Endothelial cell of hepatic sinusoid (primary cell): ENCODE results near the gene TOMM20.
"Not testable (repeated sequence)": the region's sequence is repeated elsewhere in the genome, so short reads cannot be mapped to it uniquely, and the experiment has no call there.

ENCODE experiments used
- in situ Hi-C: cut with HindIII; loops from 2 replicates; pipeline ENCODE4 v1.10.0; 2017; ENCODE audit warnings: low sequenced_read_pairs

Gene TOMM20

DNA sequence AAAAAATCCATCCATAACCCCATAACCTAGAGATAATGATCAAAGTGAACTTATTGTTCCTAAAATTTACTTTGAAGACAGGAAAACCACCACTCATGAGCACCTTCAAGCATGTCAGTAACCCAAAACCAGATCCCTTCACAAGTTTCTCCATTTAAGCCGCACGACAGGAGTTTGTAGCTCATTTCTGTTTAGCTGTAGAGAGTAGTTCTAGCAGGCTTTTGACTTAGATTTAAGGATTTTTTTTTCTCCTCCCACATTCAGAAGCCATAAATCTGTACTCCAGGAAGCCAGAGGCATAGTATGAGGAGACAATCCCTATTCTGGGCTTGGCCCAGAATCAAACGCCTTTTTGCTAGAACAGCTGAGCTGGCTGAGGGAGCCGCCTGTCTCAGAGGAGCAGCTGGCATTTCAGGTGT is 25.6 kb downstream of the TOMM20 start:
- in situ Hi-C loops, result no loop called here

DNA sequence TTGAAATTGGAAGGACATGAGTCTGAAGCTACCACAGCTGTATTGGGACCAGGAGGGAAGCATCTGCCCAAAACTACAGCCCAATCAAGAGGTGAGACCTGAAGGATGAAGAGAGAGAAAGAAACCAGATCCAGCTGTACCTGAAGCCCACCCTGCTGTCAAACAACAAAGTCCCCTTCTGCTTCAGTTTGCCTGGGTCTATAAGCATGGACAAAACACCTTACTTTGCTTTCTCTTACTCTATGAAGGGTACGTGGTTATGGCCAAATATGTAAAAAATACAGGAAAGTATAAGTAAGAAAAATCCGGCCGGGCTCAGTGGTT is 26.4 kb downstream of the TOMM20 start:
- in situ Hi-C loops, result no loop called here

DNA sequence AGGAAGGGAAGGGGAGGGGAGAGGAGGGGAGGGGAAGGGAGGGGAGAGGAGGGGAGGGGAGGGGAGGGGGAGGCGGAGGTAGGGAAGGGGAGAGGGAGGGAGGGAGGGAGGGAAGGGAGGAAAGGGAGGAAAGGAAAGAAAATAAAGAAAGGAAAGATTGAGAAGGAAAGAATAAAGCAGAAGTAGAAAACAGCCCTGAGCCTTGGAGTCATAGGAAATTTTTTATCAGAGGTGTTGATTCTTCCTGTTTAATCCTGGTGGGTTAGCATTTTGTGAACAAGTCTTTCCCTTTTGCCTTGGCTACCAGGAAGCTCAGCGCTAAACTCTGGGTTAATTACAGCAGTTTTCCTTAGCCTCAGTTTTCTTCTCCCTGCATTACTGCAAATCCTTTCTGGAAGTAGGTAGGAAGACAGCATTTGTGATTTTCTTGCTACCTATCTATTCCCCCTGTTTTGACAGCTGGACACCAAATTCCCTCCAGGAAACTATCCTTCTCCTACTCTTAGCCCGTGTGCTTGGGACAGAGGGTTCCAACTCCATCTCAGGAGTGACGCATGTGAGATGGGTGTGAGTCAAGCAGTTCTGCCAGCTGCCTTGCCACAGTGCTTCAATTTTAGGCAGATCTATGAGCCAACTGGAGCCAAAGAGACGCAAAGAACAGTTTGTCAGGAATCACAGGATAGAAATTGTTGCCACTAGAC is 26.9 kb downstream of the TOMM20 start:
- in situ Hi-C loops, result no loop called here

DNA sequence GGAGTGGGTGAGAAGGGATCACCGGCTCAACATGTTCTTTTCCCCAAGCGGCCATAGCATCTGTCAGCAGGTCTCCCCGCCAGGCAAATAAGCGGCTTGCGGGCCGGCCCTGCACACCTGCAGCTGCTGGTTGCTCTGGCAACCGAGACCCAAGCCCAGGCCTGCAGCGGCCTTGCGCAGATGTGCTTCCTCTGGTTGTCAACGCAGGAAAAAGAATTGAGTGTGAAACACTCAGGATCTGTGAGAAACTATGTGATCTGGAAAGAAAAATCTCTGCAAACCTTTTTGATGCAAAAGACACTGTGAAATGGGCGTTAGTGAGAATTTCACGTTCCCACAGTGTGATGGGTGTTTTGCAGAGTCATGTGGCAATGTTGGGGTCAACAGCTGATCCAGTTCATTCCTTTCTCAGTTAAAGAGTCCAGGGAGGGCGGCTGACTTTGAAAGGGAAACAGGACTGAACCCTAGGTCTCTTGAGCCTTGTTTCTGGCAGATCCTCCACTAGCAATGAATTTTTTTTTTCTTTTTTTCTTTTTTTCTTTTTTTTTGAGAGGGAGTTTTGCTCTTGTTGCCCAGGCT is 28.4 kb downstream of the TOMM20 start:
- in situ Hi-C loops, result no loop called here

DNA sequence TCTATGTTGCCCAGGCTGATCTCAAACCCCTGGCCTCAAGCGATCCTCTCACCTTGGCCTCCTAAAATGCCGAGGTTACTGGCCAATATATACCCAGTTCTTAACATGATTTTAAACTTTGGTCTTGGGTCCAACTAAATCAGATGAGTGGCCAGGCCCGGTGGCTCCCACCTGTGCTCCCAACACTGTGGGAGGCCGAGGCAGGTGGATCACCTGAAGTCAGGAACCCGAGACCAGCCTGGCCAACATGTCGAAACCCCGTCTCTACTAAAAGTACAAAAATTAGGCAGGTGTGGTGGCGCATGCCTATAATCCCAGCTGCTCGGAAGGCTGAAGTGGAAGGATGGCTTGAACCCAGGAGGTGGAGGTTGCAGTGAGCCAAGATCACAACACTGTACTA is 29.6 kb downstream of the TOMM20 start:
- in situ Hi-C loops, result no loop called here

DNA sequence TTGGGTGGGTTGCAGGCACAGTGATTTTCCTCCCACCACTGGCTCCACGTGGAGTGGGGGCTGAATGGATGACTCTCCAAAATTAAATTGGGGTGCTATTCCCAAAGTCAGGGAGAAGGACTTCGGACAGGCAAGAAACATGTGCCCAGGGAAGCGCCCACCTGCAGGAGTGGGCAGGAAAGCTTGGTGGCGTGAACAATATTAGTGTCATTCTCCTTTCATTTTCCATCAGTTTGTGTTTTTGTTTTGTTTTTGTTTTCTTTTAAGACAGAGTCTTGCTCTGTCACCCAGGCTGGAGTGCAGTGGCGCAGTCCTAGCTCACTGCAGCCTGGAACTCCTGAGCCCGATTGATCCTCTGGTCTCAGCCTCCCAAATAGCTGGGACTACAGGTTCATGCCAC is 30.1 kb downstream of the TOMM20 start:
- in situ Hi-C loops, result no loop called here

DNA sequence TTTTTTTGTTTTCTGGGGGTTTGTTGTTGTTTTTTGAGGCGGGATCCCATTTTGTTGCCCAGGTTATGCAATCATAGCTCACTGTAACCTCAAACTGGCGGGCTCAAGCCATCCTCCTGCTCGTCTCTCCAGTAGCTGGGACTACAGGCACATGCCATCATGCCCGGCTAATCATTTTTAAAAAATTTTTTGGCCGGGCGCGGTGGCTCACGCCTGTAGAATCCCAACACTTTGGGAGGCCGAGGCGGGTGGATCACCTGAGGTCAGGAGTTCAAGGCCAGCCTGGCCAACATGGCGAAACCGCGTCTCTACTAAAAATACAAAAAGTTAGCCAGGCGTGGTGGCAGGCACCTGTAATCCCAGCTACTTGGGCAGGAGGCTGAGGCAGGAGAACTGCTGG is 31.1 kb downstream of the TOMM20 start:
- in situ Hi-C loops, result not testable (repeated sequence)

DNA sequence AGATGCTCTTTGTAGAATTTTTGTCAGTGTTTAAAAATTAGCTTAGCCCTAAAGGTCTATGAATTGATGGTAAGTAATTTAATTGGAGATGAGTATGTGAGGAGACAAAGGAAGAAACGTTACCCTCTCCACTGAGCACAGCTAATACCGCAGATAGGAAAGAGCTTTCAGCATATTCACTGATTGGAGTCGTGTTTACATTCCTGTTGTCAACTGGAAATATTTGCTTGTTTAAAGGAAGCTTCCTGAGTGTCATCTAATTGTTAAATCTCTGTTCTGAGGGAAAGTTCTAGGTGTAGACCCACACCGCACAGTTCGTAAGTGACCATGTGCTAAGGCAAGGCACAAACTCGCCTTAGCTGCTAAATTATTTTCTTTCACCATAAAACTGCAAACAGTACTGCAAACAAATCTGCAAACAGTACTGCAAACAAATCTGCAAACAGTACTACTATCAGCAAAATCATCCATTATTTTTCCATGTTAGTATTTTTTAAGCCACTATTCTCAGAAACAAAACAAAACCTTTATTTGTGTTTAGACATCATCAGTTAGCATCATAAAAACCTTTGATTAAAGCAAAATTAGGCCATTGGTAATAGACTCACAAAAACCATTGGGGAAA is 32.6 kb downstream of the TOMM20 start:
- in situ Hi-C loops, result no loop called here

DNA sequence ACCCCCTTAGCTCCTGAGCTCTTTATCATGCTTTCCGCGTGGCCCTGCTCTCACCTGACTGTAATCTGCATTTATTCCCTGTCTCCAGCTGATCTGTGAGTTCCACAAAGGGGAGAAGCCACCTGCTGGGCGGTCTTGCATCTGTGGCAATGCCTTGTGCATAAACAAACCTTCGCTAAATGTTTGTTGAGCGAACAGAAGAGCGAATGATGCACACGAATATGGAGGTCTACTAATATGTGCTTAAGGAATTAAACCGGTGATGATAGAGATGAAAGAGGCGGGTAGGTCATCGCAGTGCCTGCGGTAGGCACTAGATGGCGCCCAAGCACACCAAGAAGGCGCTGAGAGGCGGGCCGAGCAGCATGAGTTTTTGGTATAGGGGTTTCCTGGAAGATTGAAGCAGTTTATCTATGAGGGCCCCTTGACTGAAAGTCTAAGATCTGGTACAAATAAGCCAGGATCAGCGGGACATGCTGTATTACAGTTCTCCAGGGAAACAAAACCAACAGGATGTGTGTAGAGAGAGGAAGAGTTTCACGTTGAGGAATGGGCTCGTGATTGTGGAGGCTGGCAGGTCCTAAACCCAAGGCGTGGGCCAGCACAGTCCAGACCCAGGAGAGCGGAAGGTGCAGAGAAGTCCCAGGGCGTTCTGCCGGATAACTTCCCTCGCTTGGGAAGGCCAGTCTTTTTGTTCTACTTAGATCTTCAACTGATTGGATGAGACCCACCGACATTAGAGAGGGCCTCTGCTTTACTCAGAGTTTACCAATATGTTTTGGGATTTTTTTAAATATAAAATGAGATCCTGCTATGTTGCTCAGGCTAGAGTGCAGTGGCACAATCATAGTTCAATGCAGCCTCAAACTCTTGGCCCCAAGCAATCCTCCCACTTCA is 34.7 kb downstream of the TOMM20 start:
- in situ Hi-C loops, result no loop called here

DNA sequence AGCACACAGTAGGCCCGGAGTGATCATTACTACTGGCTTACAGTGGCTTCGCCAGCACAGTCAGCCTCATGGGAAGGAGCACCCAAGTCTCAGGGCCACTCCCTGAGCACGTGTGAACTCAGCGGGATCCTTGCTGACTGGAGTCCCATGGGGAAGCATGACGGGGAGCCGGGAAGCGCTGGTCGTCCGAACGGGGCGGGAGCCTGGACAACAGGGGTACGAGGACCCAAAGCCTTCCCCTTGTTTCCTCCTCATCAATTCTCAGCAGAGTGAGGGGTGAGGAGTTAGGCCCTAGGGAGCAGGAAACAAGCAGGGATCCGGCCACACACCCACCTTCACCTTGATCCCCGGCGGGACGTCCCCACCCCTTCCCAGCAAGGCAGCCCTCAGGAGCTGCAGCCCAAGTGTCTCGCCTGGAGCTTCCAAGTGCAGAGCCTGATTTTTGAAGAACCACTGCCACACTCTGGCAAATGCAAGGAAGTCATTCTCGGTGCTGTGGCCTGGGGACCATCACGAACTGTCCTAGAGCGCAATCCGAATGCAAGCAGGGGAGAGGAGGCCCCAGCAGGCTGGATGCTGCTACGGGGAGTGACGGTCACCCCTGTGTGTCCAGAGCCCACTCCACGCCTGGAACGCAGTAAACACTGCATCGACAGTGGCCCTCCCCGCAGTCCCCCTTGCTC is 35.5 kb downstream of the TOMM20 start:
- in situ Hi-C loops, result no loop called here

DNA sequence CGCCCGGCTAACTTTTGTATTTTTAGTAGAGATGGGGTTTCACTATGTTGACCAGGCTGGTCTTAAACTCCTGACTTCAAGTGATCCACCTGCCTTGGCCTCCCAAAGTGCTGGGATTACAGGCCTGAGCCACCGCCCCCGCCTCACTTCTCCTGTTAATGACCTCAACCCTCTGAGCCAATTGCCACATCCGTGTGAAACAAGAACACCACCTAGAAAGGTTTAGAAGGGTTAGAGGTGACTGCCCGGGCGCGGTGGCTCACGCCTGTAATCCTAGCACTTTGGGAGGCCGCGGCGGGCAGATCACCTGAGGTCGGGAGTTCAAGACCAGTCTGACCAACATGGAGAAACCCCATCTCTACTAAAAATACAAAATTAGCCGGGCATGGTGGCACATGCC is 36.2 kb downstream of the TOMM20 start:
- in situ Hi-C loops, result not testable (repeated sequence)

DNA sequence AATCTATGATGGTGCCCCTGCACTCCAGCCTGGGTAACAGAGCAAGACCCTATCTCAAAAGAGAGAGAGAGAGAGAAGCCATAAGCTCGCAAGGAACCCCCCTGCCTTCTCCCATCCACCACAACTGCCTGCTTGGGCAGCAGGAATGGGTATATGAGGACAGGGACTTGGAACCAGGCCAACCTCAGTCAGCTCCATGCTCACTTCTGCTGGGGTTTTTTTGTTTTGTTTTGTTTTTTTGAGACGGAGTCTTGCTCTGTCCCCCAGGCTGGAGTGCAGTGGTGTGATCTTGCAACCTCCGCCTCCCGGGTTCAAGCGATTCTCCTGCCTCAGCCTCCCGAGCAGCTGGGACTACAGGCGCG is 36.6 kb downstream of the TOMM20 start:
- in situ Hi-C loops, result not testable (repeated sequence)

DNA sequence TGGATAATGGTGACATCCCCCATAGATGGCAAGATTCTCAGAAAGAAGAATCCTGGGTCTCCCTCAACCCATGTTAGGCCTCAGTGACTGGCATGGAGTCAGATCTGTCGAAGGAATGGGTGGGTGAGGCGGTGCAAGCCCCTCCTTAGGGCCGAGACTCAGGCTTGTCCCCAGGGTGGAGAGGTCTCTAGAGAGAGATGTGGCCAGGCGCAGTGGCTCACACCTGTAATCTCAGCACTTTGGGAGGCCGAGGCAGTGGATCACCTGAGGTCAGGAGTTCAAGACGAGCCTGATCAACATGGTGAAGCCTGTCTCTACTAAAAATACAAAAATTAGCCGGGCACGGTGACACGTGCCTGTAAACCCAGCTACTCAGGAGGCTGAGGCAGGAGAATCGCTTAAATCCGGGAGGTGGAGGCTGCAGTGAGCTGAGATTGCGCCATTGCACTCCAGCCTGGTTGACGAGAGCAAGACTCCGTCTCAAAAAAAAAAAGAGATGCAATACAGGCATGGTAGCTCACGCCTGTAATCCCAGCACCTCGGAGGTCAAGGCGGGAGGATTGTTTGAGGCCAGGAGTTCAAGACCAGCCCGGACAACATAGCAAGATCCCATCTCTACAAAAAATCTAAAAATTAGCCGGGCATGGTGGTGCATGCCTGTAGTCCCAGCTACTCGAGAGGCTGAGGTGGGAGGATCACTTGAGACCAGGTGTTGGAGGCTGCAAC is 37.2 kb downstream of the TOMM20 start:
- in situ Hi-C loops, result not testable (repeated sequence)

DNA sequence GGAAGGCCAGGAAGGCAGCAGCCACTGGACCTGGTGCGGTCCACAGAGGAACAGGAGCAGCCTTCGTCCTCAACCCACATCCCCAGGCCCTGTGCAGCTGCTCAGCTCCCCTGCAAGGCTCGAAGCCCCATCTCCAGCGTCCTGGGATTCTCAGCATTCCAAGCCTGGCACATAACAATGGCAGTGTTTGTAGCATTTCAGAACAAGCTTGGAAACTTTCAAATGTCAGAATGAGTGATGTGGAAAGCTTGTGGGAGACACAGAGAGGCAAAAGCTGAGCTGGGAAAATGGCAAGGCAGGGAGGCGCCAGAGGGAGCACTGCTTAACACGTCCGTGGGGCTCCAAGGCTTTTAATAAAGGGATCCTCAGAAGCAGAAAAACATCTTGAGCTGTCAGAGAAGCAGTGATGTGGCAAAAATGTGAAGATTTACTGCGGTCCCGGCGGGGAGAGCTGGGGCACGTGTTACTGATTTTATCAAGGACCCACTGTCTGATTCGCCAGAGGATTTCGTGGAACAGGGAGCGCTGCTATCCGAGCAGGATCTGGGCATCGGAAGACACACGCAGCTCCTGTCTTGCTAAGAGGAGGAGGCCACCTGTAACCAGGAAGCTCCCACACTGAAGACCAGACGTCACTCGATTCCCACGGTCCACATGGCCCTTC is 38.1 kb downstream of the TOMM20 start:
- in situ Hi-C loops, result no loop called here

DNA sequence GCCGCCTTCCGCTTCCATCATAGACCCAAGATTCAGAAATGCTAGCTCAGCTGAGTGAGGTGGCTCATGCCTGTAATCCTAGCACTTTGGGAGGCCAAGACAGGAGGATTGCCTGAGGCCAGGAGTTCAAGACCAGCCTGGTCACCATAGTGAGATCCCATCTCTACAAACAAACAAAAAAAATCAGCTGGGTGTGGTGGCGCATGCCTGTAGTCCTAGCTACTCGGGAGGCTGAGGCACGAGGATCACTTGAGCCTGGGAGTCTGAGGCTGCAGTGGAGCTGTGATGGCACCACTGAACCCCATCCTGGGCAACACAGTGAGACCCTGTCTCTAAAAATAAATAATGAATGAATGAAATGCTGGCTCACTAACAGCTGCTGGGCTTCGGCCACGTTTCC is 39.7 kb downstream of the TOMM20 start:
- in situ Hi-C loops, result no loop called here

DNA sequence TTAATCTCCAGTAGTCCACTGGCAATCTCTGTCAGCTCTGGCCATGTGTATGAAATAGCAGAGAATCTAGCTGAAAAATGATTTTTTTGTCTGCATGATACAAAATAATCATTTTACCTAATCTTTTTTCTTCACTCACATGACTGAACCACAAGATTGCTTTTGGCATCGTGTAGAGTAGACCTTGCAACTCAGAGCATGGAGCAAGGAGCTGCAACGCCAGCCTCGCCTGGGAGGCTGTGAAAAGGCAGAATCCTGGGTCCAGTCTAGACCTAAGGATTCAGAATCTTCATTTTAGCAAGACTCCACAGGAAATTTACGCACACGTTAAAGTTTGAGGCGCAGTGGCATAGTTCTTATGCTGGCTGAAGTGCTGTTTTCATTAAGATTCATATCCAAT is 40.2 kb downstream of the TOMM20 start:
- in situ Hi-C loops, result no loop called here

DNA sequence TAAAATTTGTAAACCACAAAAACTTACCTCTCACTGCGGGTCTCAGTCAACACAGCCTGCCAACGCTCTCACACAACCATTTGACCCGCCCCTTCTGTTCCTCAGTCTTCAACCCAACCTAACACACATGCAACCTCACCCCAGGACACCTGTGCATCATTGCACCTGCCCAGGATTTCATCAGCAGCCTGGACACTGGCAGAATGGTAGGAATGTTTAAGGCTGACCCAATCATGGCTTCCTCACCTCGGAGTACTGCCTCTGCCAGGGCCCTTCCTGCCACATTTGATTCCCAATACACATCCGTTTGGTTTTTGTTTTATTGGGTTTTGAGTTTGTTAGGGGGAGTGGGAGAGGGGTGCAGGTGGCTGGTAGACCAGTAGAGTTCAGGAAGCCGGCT is 40.7 kb downstream of the TOMM20 start:
- in situ Hi-C loops, result no loop called here

DNA sequence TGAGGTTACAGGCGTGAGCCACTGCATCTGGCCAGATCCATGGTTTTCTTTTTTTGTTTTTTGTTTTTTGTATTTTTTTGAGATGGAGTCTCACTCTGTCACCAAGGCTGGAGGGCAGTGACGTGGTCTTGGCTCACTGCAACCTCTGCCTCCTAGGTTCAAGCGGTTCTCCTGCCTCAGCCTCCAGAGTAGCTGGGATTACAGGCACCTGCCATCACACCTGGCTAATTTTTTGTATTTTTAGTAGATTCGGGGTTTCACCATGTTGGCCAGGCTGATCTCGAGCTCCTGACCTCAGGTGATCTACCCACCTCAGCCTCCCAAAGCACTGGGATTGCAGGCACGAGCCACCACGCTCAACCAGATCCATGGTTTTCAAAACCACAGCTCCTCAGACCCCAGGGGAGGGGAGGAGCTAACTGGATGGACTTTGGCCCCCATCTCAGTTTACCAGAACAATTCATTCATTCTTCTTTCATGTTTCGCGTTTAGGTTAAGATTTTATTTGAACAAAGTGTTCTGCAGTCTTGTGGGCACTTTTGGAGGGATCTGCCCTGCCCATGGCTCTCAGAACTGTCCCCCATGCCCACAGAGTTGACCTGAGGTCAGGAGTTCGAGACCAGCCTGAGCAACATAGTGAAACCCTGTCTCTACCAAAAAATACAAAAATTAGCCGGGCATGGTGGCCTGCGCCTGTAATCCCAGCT is 43.1 kb downstream of the TOMM20 start:
- in situ Hi-C loops, result not testable (repeated sequence)

DNA sequence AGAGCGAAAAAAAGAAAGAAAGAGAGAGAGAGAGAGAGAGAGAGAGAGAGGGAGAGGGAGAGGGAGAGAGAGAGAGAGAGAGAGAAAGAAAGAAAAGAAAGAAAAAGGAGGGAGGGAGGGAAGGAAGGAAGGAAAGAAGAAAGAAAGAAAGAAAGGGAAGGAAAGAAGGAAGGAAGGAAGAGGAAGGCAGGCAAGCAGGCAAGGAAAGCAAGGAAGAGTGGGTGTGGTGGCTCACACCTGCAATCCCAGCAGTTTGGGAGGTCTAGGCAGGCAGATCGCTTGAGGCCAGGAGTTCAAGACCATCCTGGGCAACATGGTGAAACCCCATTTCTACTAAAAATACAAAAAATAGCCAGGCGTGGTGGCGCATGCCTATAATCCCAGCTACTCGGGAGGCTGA is 47.8 kb downstream of the TOMM20 start:
- in situ Hi-C loops, result not testable (repeated sequence)
